ENCODE measurements around the gene PLSCR5. TPM values are rescaled to one million over a fixed set of nuclear protein-coding genes. Genes with fewer than 3 reads are reported as not detected.

The PLSCR5 gene
- total and polyA plus RNA-seq, 2 donors (not counting 3 experiments of a cell fraction or from before 2014, with no cell fraction given), result not detected

- intact Hi-C loops (cut with micrococcal nuclease), result no loop called here
- dilution Hi-C loops (cut with MboI; ENCODE audit: extremely low pct_ligation_motif_present, low sequenced_read_pairs), result no loop called here
- BruUV-seq (replicated peaks), result no TSS peak
- no peaks in the 10 kb centered on the region for H3K9me3 ChIP-seq (replicated peaks; ENCODE audit: control insufficient read depth, insufficient read depth, low read length)
- H3K79me2 ChIP-seq (ENCODE audit: control insufficient read depth, insufficient read depth, low read length), result no peaks in the 10 kb centered on the region
- ChIA-PET POLR2A (no interaction called here), CTCF (interaction anchor here (0.6 to 1.1 kb wide), 3 partner anchors 13 to 125 kb away, joined by 3 to 6 read pairs (median 5); no protein-coding TSS in a partner anchor)
- H4K20me1 ChIP-seq (replicated peaks; ENCODE audit: control insufficient read depth, extremely low read depth, insufficient read depth, low read length), result no peaks in the 10 kb centered on the region
- FAIRE-seq (no peak), DNase-seq (ENCODE audit: low read depth, low spot score) (no peak)
- H3K4me3 ChIP-seq (replicated peaks in 1 of 3; ENCODE audit: insufficient read depth in 1 of 3, low read depth in 1 of 3, low read length in 3 of 3), result no peak overlapping the region
- no peak overlapping the region for H3K9ac ChIP-seq (replicated peaks; ENCODE audit: extremely low read depth, insufficient read depth, low read length)
- H3K36me3 ChIP-seq (ENCODE audit: control insufficient read depth in 2 of 2, extremely low read depth in 1 of 2, insufficient read depth in 2 of 2, low read length in 2 of 2), result no peaks in the 10 kb centered on the region
- H3K9me1 ChIP-seq (replicated peaks; ENCODE audit: control insufficient read depth, extremely low read depth, insufficient read depth, low read length), result no peaks in the 10 kb centered on the region
- TF ChIP-seq JUN (IDR thresholded peaks at IDR 0.05; ENCODE audit: borderline replicate concordance, insufficient read depth, insufficient read length, low read depth) (no peak), FOS (IDR thresholded peaks at IDR 0.05; ENCODE audit: borderline replicate concordance, insufficient read depth, low read length) (no peak), EZH2 (IDR thresholded peaks at IDR 0.05; ENCODE audit: borderline replicate concordance, low read depth, low read length, severe bottlenecking) (no peak), CTCF (IDR thresholded peaks at IDR 0.05; ENCODE audit: extremely low read depth in 1 of 2, insufficient read depth in 1 of 2, low read depth in 1 of 2, low read length in 2 of 2) (no peak), POLR2AphosphoS5 (IDR thresholded peaks at IDR 0.05; ENCODE audit: insufficient read depth, low read depth, low read length) (no peak), POLR2A (IDR thresholded peaks at IDR 0.05; ENCODE audit: low read depth, low read length) (no peak), GATA2 (IDR thresholded peaks at IDR 0.05; ENCODE audit: insufficient read depth, insufficient read length, low read depth, low read length) (no peak), MYC (IDR thresholded peaks at IDR 0.05; ENCODE audit: low read depth, low read length) (no peak)
- TF ChIP-seq, protein P1, sequence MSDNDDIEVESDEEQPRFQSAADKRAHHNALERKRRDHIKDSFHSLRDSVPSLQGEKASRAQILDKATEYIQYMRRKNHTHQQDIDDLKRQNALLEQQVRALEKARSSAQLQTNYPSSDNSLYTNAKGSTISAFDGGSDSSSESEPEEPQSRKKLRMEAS (IDR thresholded peaks at IDR 0.05; ENCODE audit: insufficient read depth, insufficient read length), result no peak
- no peak overlapping the region for H2AFZ ChIP-seq (ENCODE audit: low read depth, low read length)
- no peak overlapping the region for H3K4me2 ChIP-seq (ENCODE audit: insufficient read depth, low read length)
- no peaks in the 10 kb centered on the region for H3K27me3 ChIP-seq (ENCODE audit: control insufficient read depth in 2 of 2, insufficient read depth in 2 of 2, low read length in 2 of 2)
- no peaks in the 10 kb centered on the region for H3K4me1 ChIP-seq (ENCODE audit: control insufficient read depth, extremely low read depth, insufficient read depth, low read length)
- H3K27ac ChIP-seq (ENCODE audit: insufficient read depth, low read depth, low read length), result no peak overlapping the region
Observed at GRCh38 chr3:146653978-146654377, 48.8 kb upstream of the PLSCR5 start.

All from endothelial cell of umbilical vein (primary cell).